ENCODE results near the gene PRSS3. TPM values are rescaled to one million over a fixed set of nuclear protein-coding genes. Genes with fewer than 3 reads are reported as not detected.
A peak's percentile ranks its signal among the peaks of the same experiment; 100 is the strongest.

PRSS3 gene
- total and polyA plus RNA-seq, 10 of the 15 experiments (the other 5 are each of a cell fraction or from before 2014, with no cell fraction given), result 0.54 TPM; not detected in 9

DNA sequence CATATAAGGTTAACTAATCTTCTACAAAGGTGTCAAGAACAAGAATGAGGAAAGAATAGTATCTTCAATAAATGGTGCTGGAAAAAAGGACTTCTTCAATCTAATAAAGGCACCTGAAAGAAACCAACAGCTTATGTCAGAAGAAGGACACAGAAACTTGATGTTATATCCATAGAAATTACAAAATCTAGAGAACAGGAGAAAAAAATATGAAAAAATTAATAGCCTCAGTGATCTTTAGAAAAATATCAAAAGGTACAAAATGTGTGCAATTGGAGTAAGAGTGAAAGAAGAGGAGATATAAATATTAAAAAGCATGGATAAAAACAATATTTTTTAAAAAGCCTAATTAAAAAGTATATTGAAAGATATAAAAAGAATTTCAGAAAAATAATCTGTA, 18.8 kb upstream of the PRSS3 start:
- intact Hi-C loops (cut with micrococcal nuclease; ENCODE audit: unreplicated experiment) (no loop called here), in situ Hi-C loops (cut with MboI) (no loop called here)
- RAD21 ChIA-PET (ENCODE audit: unreplicated experiment), result no interaction called here
- no peak overlapping the region for H3K4me3 ChIP-seq
- H3K27me3 ChIP-seq (replicated peaks in 1 of 2; ENCODE audit: control insufficient read depth in 2 of 2, insufficient read depth in 2 of 2, low read length in 1 of 2), result no peaks in the 10 kb centered on the region
- CTCF ChIA-PET, result interaction anchor here (1.0 to 1.7 kb wide), 5 partner anchors 12 to 39 kb away, joined by 3 to 5 read pairs (median 4); no protein-coding TSS in a partner anchor
- no peaks in the 10 kb centered on the region for H3K4me1 ChIP-seq (ENCODE audit: control insufficient read depth, insufficient read depth, low read length)
- ATAC-seq (no peak), DNase-seq (ENCODE audit: low read depth, low spot score) (no peak), FAIRE-seq (peak; percentile 23)
- no peak overlapping the region for H3K27ac ChIP-seq (ENCODE audit: control insufficient read depth, insufficient read depth)
- SMC1A ChIA-PET (ENCODE audit: uncharacterized antibody, unreplicated experiment), result interaction anchor here (0.7 kb wide), 1 partner anchor 490 kb away, joined by 3 read pairs; no protein-coding TSS in a partner anchor
- H3K9ac ChIP-seq (ENCODE audit: control insufficient read depth, insufficient read depth, low read length), result no peak overlapping the region
- no peak for TF ChIP-seq TAF1 (IDR thresholded peaks at IDR 0.05; ENCODE audit: borderline replicate concordance, low read depth, low read length)
- TF ChIP-seq KAT2A (conservative IDR thresholded peaks at IDR 0.05; ENCODE audit: control insufficient read depth, low read depth, low read length), result no peak
- no peak for TF ChIP-seq EZH2 (IDR thresholded peaks at IDR 0.05; ENCODE audit: borderline replicate concordance, control insufficient read depth, low read depth, low read length)
- TF ChIP-seq RAD21 (IDR thresholded peaks at IDR 0.05; ENCODE audit: insufficient read depth, low read depth, low read length), result no peak
- no peak for TF ChIP-seq MTA3 (IDR thresholded peaks at IDR 0.05; ENCODE audit: borderline replicate concordance, low read length)
- TF ChIP-seq SMC3 (IDR thresholded peaks at IDR 0.05; ENCODE audit: borderline replicate concordance, low read length), result no peak
- TF ChIP-seq BRCA1 (IDR thresholded peaks at IDR 0.05; ENCODE audit: low read depth, low read length), result no peak
- TF ChIP-seq HCFC1 (IDR thresholded peaks at IDR 0.05; ENCODE audit: low read length), result no peak
- no peaks in the 10 kb centered on the region for H4K20me1 ChIP-seq (ENCODE audit: control insufficient read depth, insufficient read depth)
- no peaks in the 10 kb centered on the region for H3K9me3 ChIP-seq (replicated peaks; ENCODE audit: control insufficient read depth, insufficient read depth, low read length)
- no peaks in the 10 kb centered on the region for H3K79me2 ChIP-seq (ENCODE audit: control insufficient read depth, insufficient read depth, low read length)
- BruUV-seq (replicated peaks), result no TSS peak
- no peak overlapping the region for H2AFZ ChIP-seq (ENCODE audit: control insufficient read depth, low read depth, low read length)
- POLR2A ChIA-PET, result no interaction called here
- no peaks in the 10 kb centered on the region for H3K36me3 ChIP-seq (ENCODE audit: control insufficient read depth in 2 of 2, insufficient read depth in 2 of 2, low read length in 1 of 2)
- H3K4me2 ChIP-seq (ENCODE audit: control insufficient read depth, insufficient read depth), result no peak overlapping the region

Measured in GM12878 (cell line).